ENCODE results near the gene FRMD8.

The FRMD8 gene

GRCh38 chr11:65393513-65394079, 7.2 kb downstream of the FRMD8 start:
- TF ChIP-seq, protein P1, sequence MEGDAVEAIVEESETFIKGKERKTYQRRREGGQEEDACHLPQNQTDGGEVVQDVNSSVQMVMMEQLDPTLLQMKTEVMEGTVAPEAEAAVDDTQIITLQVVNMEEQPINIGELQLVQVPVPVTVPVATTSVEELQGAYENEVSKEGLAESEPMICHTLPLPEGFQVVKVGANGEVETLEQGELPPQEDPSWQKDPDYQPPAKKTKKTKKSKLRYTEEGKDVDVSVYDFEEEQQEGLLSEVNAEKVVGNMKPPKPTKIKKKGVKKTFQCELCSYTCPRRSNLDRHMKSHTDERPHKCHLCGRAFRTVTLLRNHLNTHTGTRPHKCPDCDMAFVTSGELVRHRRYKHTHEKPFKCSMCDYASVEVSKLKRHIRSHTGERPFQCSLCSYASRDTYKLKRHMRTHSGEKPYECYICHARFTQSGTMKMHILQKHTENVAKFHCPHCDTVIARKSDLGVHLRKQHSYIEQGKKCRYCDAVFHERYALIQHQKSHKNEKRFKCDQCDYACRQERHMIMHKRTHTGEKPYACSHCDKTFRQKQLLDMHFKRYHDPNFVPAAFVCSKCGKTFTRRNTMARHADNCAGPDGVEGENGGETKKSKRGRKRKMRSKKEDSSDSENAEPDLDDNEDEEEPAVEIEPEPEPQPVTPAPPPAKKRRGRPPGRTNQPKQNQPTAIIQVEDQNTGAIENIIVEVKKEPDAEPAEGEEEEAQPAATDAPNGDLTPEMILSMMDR (IDR thresholded peaks at IDR 0.05; ENCODE audit: control extremely low read depth, extremely low read depth, low read depth, missing control alignments), result no peak
- DNase-seq (ENCODE audit: extremely low spot score), result no peak
- ChIA-PET CTCF (interaction anchor here (1.0 to 1.2 kb wide), 2 partner anchors 65 to 116 kb away, joined by 3 to 4 read pairs; no protein-coding TSS in a partner anchor), POLR2A (interaction anchor here (0.7 to 0.8 kb wide), 2 partner anchors 31 to 105 kb away, joined by 3 read pairs; partner anchors contain the start of gene MALAT1)

GRCh38 chr11:65394125-65394536, 7.7 kb downstream of the FRMD8 start:
- no peak for DNase-seq (ENCODE audit: extremely low spot score)
- TF ChIP-seq, protein P1 (IDR thresholded peaks at IDR 0.05; ENCODE audit: control extremely low read depth, extremely low read depth, low read depth, missing control alignments), result no peak
- POLR2A ChIA-PET, result interaction anchor here (0.7 to 0.8 kb wide), 2 partner anchors 30 to 105 kb away, joined by 3 read pairs; partner anchors contain the start of gene MALAT1
- CTCF ChIA-PET, result interaction anchor here (1.0 to 1.2 kb wide), 2 partner anchors 65 to 116 kb away, joined by 3 to 4 read pairs; no protein-coding TSS in a partner anchor

DNA sequence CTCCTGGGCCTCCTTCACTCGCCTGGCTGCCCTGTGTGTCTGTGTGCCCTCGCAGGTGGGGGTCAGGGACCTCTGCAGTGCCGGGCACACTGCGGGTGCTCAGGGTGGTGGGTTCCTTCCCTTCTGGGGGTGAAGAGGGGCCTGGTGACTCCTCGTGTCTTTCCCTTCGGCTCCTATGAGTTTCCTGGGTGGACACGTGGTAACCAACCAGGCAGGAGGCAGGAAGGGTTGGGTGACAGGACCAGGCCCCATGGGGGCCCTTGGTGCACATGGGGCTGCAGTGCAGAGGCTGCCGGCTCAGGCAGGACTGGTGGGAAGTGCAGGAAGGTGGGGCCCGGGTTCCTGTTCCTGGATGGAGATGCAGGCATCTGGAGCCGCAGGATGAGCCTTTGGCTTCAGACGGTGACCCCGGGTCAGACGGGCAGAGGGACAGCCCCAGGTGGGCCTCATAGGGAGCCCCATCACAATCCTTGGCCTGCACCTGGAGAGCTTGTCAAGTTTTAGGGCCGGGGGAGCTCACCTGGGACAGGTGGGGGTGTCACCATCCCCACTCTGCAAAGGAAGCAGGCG, 9.6 kb downstream of the FRMD8 start:
- ChIA-PET CTCF (interaction anchor here (0.9 to 2.9 kb wide), 4 partner anchors 8 to 102 kb away, joined by 3 to 14 read pairs (median 6); no protein-coding TSS in a partner anchor), POLR2A (no interaction called here)

GRCh38 chr11:65396769-65397745, 10.6 kb downstream of the FRMD8 start:
- POLR2A ChIA-PET, result interaction anchor here (1.4 to 2.2 kb wide), 3 partner anchors 9 to 26 kb away, joined by 4 to 8 read pairs (median 4); partner anchors contain the start of gene NEAT1
- CTCF ChIA-PET, result interaction anchor here (0.9 to 2.9 kb wide), 5 partner anchors 9 to 101 kb away, joined by 3 to 14 read pairs (median 4); no protein-coding TSS in a partner anchor
- DNase-seq (ENCODE audit: extremely low spot score), result no peak
- TF ChIP-seq, protein P1 (IDR thresholded peaks at IDR 0.05; ENCODE audit: control extremely low read depth, extremely low read depth, low read depth, missing control alignments), result no peak

More for the DNA sequence above, 9.6 kb downstream of the FRMD8 start:
- TF ChIP-seq, protein P1 (IDR thresholded peaks at IDR 0.05; ENCODE audit: control extremely low read depth, extremely low read depth, low read depth, missing control alignments), result no peak
- no peak for DNase-seq (ENCODE audit: extremely low spot score)

- ChIA-PET POLR2A (interaction anchor here (0.6 to 2.2 kb wide), 5 partner anchors 11 to 110 kb away, joined by 4 to 8 read pairs (median 5); partner anchors contain the start of gene NEAT1), CTCF (interaction anchor here (1.1 to 2.9 kb wide), 3 partner anchors 10 to 42 kb away, joined by 4 to 14 read pairs (median 4); no protein-coding TSS in a partner anchor)
- DNase-seq (ENCODE audit: extremely low spot score), result no peak
- TF ChIP-seq, protein P1 (IDR thresholded peaks at IDR 0.05; ENCODE audit: control extremely low read depth, extremely low read depth, low read depth, missing control alignments), result no peak
Observed at GRCh38 chr11:65398362-65398910, 12.0 kb downstream of the FRMD8 start.

Measured in GM10248 (cell line).